ENCODE data around the gene DAB2IP.

Gene DAB2IP

GRCh38 chr9:121773286-121773953 lies 122.0 kb downstream of the DAB2IP start:
- no peak for DNase-seq (ENCODE audit: low read depth in 2 of 2, low spot score in 1 of 2)

GRCh38 chr9:121773954-121774714 lies 122.7 kb downstream of the DAB2IP start:
- no peak for DNase-seq (ENCODE audit: low read depth in 2 of 2, low spot score in 1 of 2)

- no peak for DNase-seq (ENCODE audit: low read depth in 2 of 2, low spot score in 1 of 2)
These were observed 123.5 kb downstream of the DAB2IP start for GRCh38 chr9:121774715-121775613.

GRCh38 chr9:121776001-121776738 lies 124.7 kb downstream of the DAB2IP start:
- DNase-seq (ENCODE audit: low read depth in 2 of 2, low spot score in 1 of 2) = no peak

- no peak for DNase-seq (ENCODE audit: low read depth in 2 of 2, low spot score in 1 of 2)
These were observed 125.6 kb downstream of the DAB2IP start for GRCh38 chr9:121776739-121777637.

GRCh38 chr9:121778252-121779225 lies 127.1 kb downstream of the DAB2IP start:
- DNase-seq (ENCODE audit: low read depth in 2 of 2, low spot score in 1 of 2) = no peak

GRCh38 chr9:121779381-121780117 lies 128.1 kb downstream of the DAB2IP start:
- DNase-seq (ENCODE audit: low read depth in 2 of 2, low spot score in 1 of 2) = no peak

- no peak for DNase-seq (ENCODE audit: low read depth in 2 of 2, low spot score in 1 of 2)
These were observed 129.0 kb downstream of the DAB2IP start for GRCh38 chr9:121780177-121781040.

GRCh38 chr9:121781145-121781548 lies 129.7 kb downstream of the DAB2IP start:
- DNase-seq (ENCODE audit: low read depth in 2 of 2, low spot score in 1 of 2) = no peak

GRCh38 chr9:121781701-121782464 lies 130.4 kb downstream of the DAB2IP start:
- DNase-seq (ENCODE audit: low read depth in 2 of 2, low spot score in 1 of 2) = no peak

GRCh38 chr9:121782514-121783110 lies 131.2 kb downstream of the DAB2IP start:
- no peak for DNase-seq (ENCODE audit: low read depth in 2 of 2, low spot score in 1 of 2)

GRCh38 chr9:121783111-121783510 lies 131.7 kb downstream of the DAB2IP start:
- no peak for DNase-seq (ENCODE audit: low read depth in 2 of 2, low spot score in 1 of 2)

GRCh38 chr9:121783521-121784507 lies 132.4 kb downstream of the DAB2IP start:
- DNase-seq (ENCODE audit: low read depth in 2 of 2, low spot score in 1 of 2) = no peak

GRCh38 chr9:121784731-121785411 lies 133.4 kb downstream of the DAB2IP start:
- DNase-seq (ENCODE audit: low read depth in 2 of 2, low spot score in 1 of 2) = no peak
